HepG2 (cell line): ENCODE data around the gene VPS13C. TPM values are rescaled to one million over a fixed set of nuclear protein-coding genes. Genes with fewer than 3 reads are reported as not detected.

Experiments
- ATAC-seq: fragments of 200-7000 bp; cut with Tn5 transposase; 3 replicates; pipeline ENCODE4 v1.9.1; 2020; ENCODE audit warnings: mild to moderate bottlenecking, moderate library complexity
- BruUV-seq: library from RNA; stranded (reverse); fragments of 400-500 nt; replicated peaks from 2 replicates; lab custom pipeline; 2021; lab: Mats Ljungman, UMichigan
- CTCF ChIA-PET: fragments of 300-600 bp; formaldehyde crosslinking; extraction: SDS; loops from one replicate; lab custom pipeline; 2021; ENCODE audit warnings: low total read pairs, inconsistent platforms, low intra/inter-chr PET ratio; lab: Yijun Ruan, JAX
- POLR2A ChIA-PET: fragments of 350-600 bp; sonication (Branson Sonifier 250); formaldehyde crosslinking; loops from one replicate; lab custom pipeline; 2020; ENCODE audit warnings: antibody characterized with exemption, inconsistent platforms; lab: Yijun Ruan, JAX
- DNase-seq: peaks from one replicate; pipeline ENCODE4 v3.0.0-alpha.2; 2015; ENCODE audit warnings: low spot score
- FAIRE-seq: peaks from 3 replicates; lab custom pipeline; 2011; peaks lifted over from hg19 to GRCh38; lab: Jason Lieb, UNC
- H2AFZ ChIP-seq: one replicate; pipeline ENCODE4 v1.6.1; 2011; ENCODE audit warnings: low read length, inconsistent platforms
- H3K27ac ChIP-seq: fragments of 300-600 bp; 3 replicates; pipeline ENCODE4 v1.8.0; 2011; ENCODE audit warnings: mixed run types, mild to moderate bottlenecking, mixed read lengths, low read length, inconsistent platforms; ENCODE audit not compliant: insufficient read depth; ENCODE audit errors: extremely low read length
- H3K27me3 ChIP-seq, 2 experiments: fragments of 200-600 bp in 1 of 2; 2 replicates in 1 of 2; 3 replicates in 1 of 2; pipeline versions ENCODE4 v1.6.0 to v1.8.0; 2011; ENCODE audit warnings: low read length in 2 of 2, mild to moderate bottlenecking in 2 of 2, moderate library complexity in 2 of 2, inconsistent platforms in 1 of 2; ENCODE audit not compliant: insufficient read depth in 2 of 2, control insufficient read depth in 1 of 2
- H3K36me3 ChIP-seq, 2 experiments: fragments of 200-600 bp in 1 of 2; replicated peaks in 1 of 2; 2 replicates in 1 of 2; 3 replicates in 1 of 2; pipeline versions ENCODE4 v1.5.1 to v1.8.0; 2011; ENCODE audit warnings: low read length in 2 of 2, inconsistent platforms in 1 of 2; ENCODE audit not compliant: insufficient read depth in 2 of 2, control insufficient read depth in 1 of 2
- H3K4me1 ChIP-seq: 2 replicates; pipeline ENCODE4 v1.5.1; 2012; ENCODE audit warnings: low read length, inconsistent platforms; ENCODE audit not compliant: insufficient read depth
- H3K4me2 ChIP-seq: 2 replicates; pipeline ENCODE4 v1.6.0; 2011; ENCODE audit warnings: low read depth, low read length, inconsistent platforms
- H3K4me3 ChIP-seq, 3 experiments: fragments of 200-600 bp in 1 of 3; sonication (generic), shearing (Covaris generic) in 1 of 3; replicated peaks in 1 of 3; 2 replicates each; pipeline ENCODE4 v1.5.1; 2011 to 2016; ENCODE audit warnings: low read length in 3 of 3, inconsistent platforms in 2 of 3, low read depth in 2 of 3, mild to moderate bottlenecking in 2 of 3, control low read depth in 1 of 3, mixed read lengths in 1 of 3; ENCODE audit not compliant: insufficient read depth in 1 of 3
- H3K79me2 ChIP-seq: one replicate; pipeline ENCODE4 v1.6.1; 2011; ENCODE audit warnings: low read length, inconsistent platforms; ENCODE audit not compliant: insufficient read depth
- H3K9ac ChIP-seq: 2 replicates; pipeline ENCODE4 v1.6.0; 2011; ENCODE audit warnings: mild to moderate bottlenecking, low read depth, low read length, inconsistent platforms; ENCODE audit not compliant: insufficient read depth
- H3K9me3 ChIP-seq: 2 replicates; pipeline ENCODE4 v1.5.1; 2012; ENCODE audit warnings: mild to moderate bottlenecking, low read length
- H4K20me1 ChIP-seq: 2 replicates; pipeline ENCODE4 v1.6.0; 2011; ENCODE audit warnings: inconsistent platforms, mild to moderate bottlenecking, low read length, moderate library complexity; ENCODE audit not compliant: insufficient read depth
- GATA4 ChIP-seq: sonication (generic); IDR thresholded peaks from 2 replicates; pipeline ENCODE4 v1.6.1; 2016; ENCODE audit warnings: antibody characterized with exemption, low read depth, borderline replicate concordance
- NONO ChIP-seq, 2 experiments: fragments of 450-650 bp in 1 of 2; sonication (generic) in 1 of 2; formaldehyde crosslinking in 1 of 2; IDR thresholded peaks in 1 of 2; conservative IDR thresholded peaks in 1 of 2; 2 replicates each; pipeline versions ENCODE4 v1.6.1 to v1.8.0; 2017 to 2022; ENCODE audit warnings: mild to moderate bottlenecking in 1 of 2, missing genetic modification reagents in 1 of 2, moderate library complexity in 1 of 2
- NR3C1 ChIP-seq: sonication (generic); formaldehyde crosslinking; IDR thresholded peaks from 2 replicates; pipeline ENCODE4 v1.4.0; 2020; ENCODE audit warnings: missing genetic modification reagents
- POGZ ChIP-seq: sonication (generic); formaldehyde crosslinking; IDR thresholded peaks from 2 replicates; pipeline ENCODE4 v1.4.0; 2020; ENCODE audit warnings: mild to moderate bottlenecking, missing genetic modification reagents
- REPIN1 ChIP-seq: sonication (generic); formaldehyde crosslinking; IDR thresholded peaks from 2 replicates; pipeline ENCODE4 v1.8.0; 2022; ENCODE audit warnings: missing genetic modification reagents, low read depth, mild to moderate bottlenecking, borderline replicate concordance
- SMAD9 ChIP-seq: sonication (generic); formaldehyde crosslinking; IDR thresholded peaks from 2 replicates; pipeline ENCODE4 v1.5.1; 2020; ENCODE audit warnings: mild to moderate bottlenecking, missing genetic modification reagents
- TFAP4 ChIP-seq: sonication (generic); IDR thresholded peaks from 2 replicates; pipeline ENCODE4 v1.6.1; 2016; ENCODE audit warnings: low read depth, borderline replicate concordance
- THRA ChIP-seq: sonication (generic); formaldehyde crosslinking; IDR thresholded peaks from 2 replicates; pipeline ENCODE4 v1.4.0; 2020; ENCODE audit warnings: missing genetic modification reagents, borderline replicate concordance
- TSC22D2 ChIP-seq: sonication (generic); formaldehyde crosslinking; IDR thresholded peaks from 2 replicates; pipeline ENCODE4 v1.5.1; 2020; ENCODE audit warnings: missing genetic modification reagents, mild to moderate bottlenecking, borderline replicate concordance
- ZMAT5 ChIP-seq: sonication (generic); formaldehyde crosslinking; IDR thresholded peaks from 2 replicates; pipeline ENCODE4 v1.5.0; 2020; ENCODE audit warnings: mild to moderate bottlenecking, low read depth, missing genetic modification reagents, borderline replicate concordance
- ZNF143 ChIP-seq: sonication (generic); formaldehyde crosslinking; IDR thresholded peaks from 2 replicates; pipeline ENCODE4 v1.4.0; 2020; ENCODE audit warnings: missing genetic modification reagents
- ZNF253 ChIP-seq: sonication (generic); formaldehyde crosslinking; IDR thresholded peaks from 2 replicates; pipeline ENCODE4 v1.8.0; 2022; ENCODE audit warnings: mild to moderate bottlenecking, missing genetic modification reagents, borderline replicate concordance
- ZNF557 ChIP-seq: sonication (generic); formaldehyde crosslinking; IDR thresholded peaks from 2 replicates; pipeline ENCODE4 v1.4.0; 2020; ENCODE audit warnings: missing genetic modification reagents
- ZNF660 ChIP-seq: sonication (generic); formaldehyde crosslinking; IDR thresholded peaks from 2 replicates; pipeline ENCODE4 v1.5.1; 2020; ENCODE audit warnings: mild to moderate bottlenecking, low read depth, missing genetic modification reagents, borderline replicate concordance
- ZNF672 ChIP-seq: sonication (generic); formaldehyde crosslinking; IDR thresholded peaks from 2 replicates; pipeline ENCODE4 v1.8.1; 2022; ENCODE audit warnings: missing genetic modification reagents
- ZNF703 ChIP-seq: sonication (generic); formaldehyde crosslinking; IDR thresholded peaks from 2 replicates; pipeline ENCODE4 v1.5.1; 2020; ENCODE audit warnings: missing genetic modification reagents, mild to moderate bottlenecking, moderate library complexity, borderline replicate concordance
- WGBS: methylation state at CpG from one replicate; pipeline ENCODE4 v1.1.6; 2017; ENCODE audit warnings: low lambda C conversion rate; 5-methylcytosine and 5-hydroxymethylcytosine counted together
- in situ Hi-C: cut with HindIII; loops from 2 replicates; pipeline ENCODE4 v1.10.0; 2017; ENCODE audit warnings: low pct_unique_long_range_greater_than_20kb; ENCODE audit not compliant: extremely low pct_ligation_motif_present
- intact Hi-C: fragments of 100-400 bp; cut with micrococcal nuclease; formaldehyde crosslinking; loops from one replicate; pipeline ENCODE4 v1.10.0; 2022; ENCODE audit not compliant: unreplicated experiment
- polyA plus RNA-seq, 8 experiments: library from polyadenylated mRNA; depleted of rRNA in 3 of 8; stranded (reverse) in 7 of 8; unstranded in 1 of 8; fragments of >200 nt; fragmentation: Illumina TruSeq in 4 of 8; extraction: Trizol in 4 of 8; gene quantifications; 2 replicates each; pipeline versions ENCODE4 v1.2.1 to v1.2.3, GENCODE V29; 2011 to 2016; ENCODE audit warnings: low read depth in 4 of 8, missing spikeins in 1 of 8, mixed read lengths in 1 of 8; ENCODE audit not compliant: insufficient read depth in 1 of 8
- total RNA-seq, 5 experiments: library from RNA; depleted of rRNA; stranded (reverse); fragments of >200 nt; fragmentation: Illumina TruSeq; extraction: Trizol; gene quantifications; 2 replicates each; pipeline ENCODE4 v1.2.3, GENCODE V29; 2016; ENCODE audit warnings: low read depth in 1 of 5

The VPS13C gene
- total and polyA plus RNA-seq, 2 of the 13 experiments (the other 11 are each of a cell fraction or from before 2014, with no cell fraction given), result 10.9 to 26.8 TPM

DNA sequence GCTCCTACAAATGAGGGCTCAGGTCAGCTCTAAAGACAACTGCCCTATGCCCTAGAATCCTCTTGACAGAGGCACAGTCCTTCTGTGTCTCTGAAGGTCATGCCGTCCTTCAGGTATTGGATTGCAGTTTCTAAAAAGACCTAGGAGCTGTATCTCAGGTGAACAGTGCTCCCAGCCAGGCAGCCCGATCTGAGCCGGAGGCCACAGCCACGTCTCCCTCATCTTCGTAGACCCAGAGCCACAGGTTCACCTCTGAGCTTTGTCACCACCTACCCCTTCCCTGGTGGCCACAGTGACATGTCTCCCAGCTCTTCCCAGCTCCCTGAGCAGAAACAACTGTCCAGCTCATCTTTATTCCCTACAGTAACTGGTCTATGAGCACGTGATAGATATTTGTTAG is 228.0 kb downstream of the VPS13C start:
- ATAC-seq, result no peak
- no peaks in the 10 kb centered on the region for H3K9me3 ChIP-seq
- in situ Hi-C loops (loop anchor here (25.0 kb wide), 1 partner anchor 670 kb away; no protein-coding TSS in a partner anchor), intact Hi-C loops (no loop called here)
- H3K27me3 ChIP-seq, result peaks cover 3 to 23% of the 10 kb centered on the region in 2 experiments; a peak in 2 of 5 replicates
- H3K4me3 ChIP-seq, result no peak overlapping the region
- no peak for TF ChIP-seq ZMAT5 (CRISPR knock-in tag)
- TF ChIP-seq SMAD9 (CRISPR knock-in tag), result no peak
- no peak for TF ChIP-seq TFAP4
- TF ChIP-seq NONO (IDR thresholded peaks at IDR 0.05), result no peak
- TF ChIP-seq NONO (CRISPR knock-in tag; conservative IDR thresholded peaks at IDR 0.05), result no peak
- WGBS, result 0% methylated on average over 3 of the region's 6 CpGs
- no peak for FAIRE-seq
- BruUV-seq, result no TSS peak
- H3K36me3 ChIP-seq, result no peaks in the 10 kb centered on the region
- DNase-seq, result no peak
- CTCF ChIA-PET, result no interaction called here
- H3K79me2 ChIP-seq, result no peaks in the 10 kb centered on the region
- H2AFZ ChIP-seq, result no peak overlapping the region
- no peak overlapping the region for H3K27ac ChIP-seq
- H3K4me1 ChIP-seq, result 0 out of 2 replicates have a peak, but pooled peaks cover 12% of the 10 kb centered on the region
- POLR2A ChIA-PET, result no interaction called here
- H4K20me1 ChIP-seq, result no peaks in the 10 kb centered on the region
- no peak overlapping the region for H3K4me2 ChIP-seq
- H3K9ac ChIP-seq, result no peak overlapping the region

GRCh38 chr15:61831505-61831921 is 228.7 kb downstream of the VPS13C start:
- intact Hi-C loops, result no loop called here
- H4K20me1 ChIP-seq, result no peaks in the 10 kb centered on the region
- CTCF ChIA-PET, result no interaction called here
- no peak for TF ChIP-seq ZNF703 (CRISPR knock-in tag)
- TF ChIP-seq ZNF143 (CRISPR knock-in tag), result no peak
- TF ChIP-seq NR3C1 (CRISPR knock-in tag), result no peak
- TF ChIP-seq ZNF557 (CRISPR knock-in tag), result no peak
- no peak for TF ChIP-seq ZNF660
- no peak for TF ChIP-seq GATA4
- no peak for TF ChIP-seq TSC22D2 (CRISPR knock-in tag)
- TF ChIP-seq THRA (CRISPR knock-in tag), result no peak
- no peak for TF ChIP-seq REPIN1 (CRISPR knock-in tag)
- no peak for TF ChIP-seq POGZ (CRISPR knock-in tag)
- TF ChIP-seq ZNF253 (CRISPR knock-in tag), result no peak
- no peak for TF ChIP-seq ZNF672

More at GRCh38 chr15:61831505-61831921, 228.7 kb downstream of the VPS13C start:
- Histone ChIP-seq H3K4me2 (no peak overlapping the region), H3K9me3 (no peaks in the 10 kb centered on the region), H2AFZ (no peak overlapping the region), H3K4me3 (no peak overlapping the region), H3K27ac (no peak overlapping the region), H3K9ac (no peak overlapping the region), H3K36me3 (no peaks in the 10 kb centered on the region), H3K27me3 (peaks cover 3 to 23% of the 10 kb centered on the region in 2 experiments; a peak in 2 of 5 replicates), H3K4me1 (0 out of 2 replicates have a peak, but pooled peaks cover 12% of the 10 kb centered on the region), H3K79me2 (no peaks in the 10 kb centered on the region)
- BruUV-seq, result no TSS peak
- 48% methylated on average over 9 of the region's 10 CpGs for WGBS
- ATAC-seq, result no peak
- no peak for FAIRE-seq
- no peak for DNase-seq
- POLR2A ChIA-PET, result no interaction called here
- in situ Hi-C loops, result loop anchor here (25.0 kb wide), 1 partner anchor 669 kb away; no protein-coding TSS in a partner anchor
